Muscle of leg (tissue), 11 donors: Measurements from ENCODE around the gene MYL12A. TPM values are rescaled to one million over a fixed set of nuclear protein-coding genes. Genes with fewer than 3 reads are reported as not detected.

Source experiments
- DNase-seq: peaks from one replicate; pipeline ENCODE4 v3.0.0; 2013
- H3K27ac ChIP-seq: one replicate; pipeline ENCODE4 v1.5.1; 2013; ENCODE audit warnings: mild to moderate bottlenecking, low read length, control low read depth
- H3K27me3 ChIP-seq: one replicate; pipeline ENCODE4 v1.6.1; 2013; ENCODE audit warnings: low read length; ENCODE audit not compliant: control insufficient read depth, insufficient read depth
- H3K36me3 ChIP-seq: one replicate; pipeline ENCODE4 v1.6.1; 2013; ENCODE audit warnings: low read length; ENCODE audit not compliant: control insufficient read depth, insufficient read depth
- H3K4me1 ChIP-seq: one replicate; pipeline ENCODE4 v1.6.1; 2013; ENCODE audit warnings: low read length; ENCODE audit not compliant: control insufficient read depth, insufficient read depth
- H3K4me3 ChIP-seq: one replicate; pipeline ENCODE4 v1.5.1; 2013; ENCODE audit warnings: low read length, control low read depth
- H3K9me3 ChIP-seq: replicated peaks from 2 replicates; pipeline ENCODE4 v1.6.1; 2013; ENCODE audit warnings: low read depth, low read length; ENCODE audit not compliant: control insufficient read depth
- WGBS: methylation state at CpG from one replicate; pipeline ENCODE4 v1.1.5; 2013; ENCODE audit warnings: missing lambda C conversion rate; ENCODE audit not compliant: insufficient coverage; 5-methylcytosine and 5-hydroxymethylcytosine counted together
- polyA plus RNA-seq, 8 donors: library from polyadenylated mRNA; unstranded; fragments of 120-200 nt; gene quantifications; one replicate each; pipeline versions ENCODE4 v1.2.1 to v1.2.3, GENCODE V29; 2013; ENCODE audit warnings: inconsistent platforms in 1 of 8, low replicate concordance in 1 of 8; ENCODE audit not compliant: insufficient read length in 8 of 8, insufficient read depth in 1 of 8
- total RNA-seq: library from RNA; stranded (reverse); fragments of 120-200 nt; gene quantifications from one replicate; pipeline ENCODE4 v1.2.4, GENCODE V29; 2013

MYL12A gene
- total and polyA plus RNA-seq, 9 donors: 456 to 716 (median 650) TPM

- Histone ChIP-seq H3K4me1 (peaks cover 9% of the 10 kb centered on the region), H3K4me3 (no peak overlapping the region), H3K27ac (no peak overlapping the region), H3K9me3 (no peaks in the 10 kb centered on the region), H3K27me3 (no peaks in the 10 kb centered on the region), H3K36me3 (peaks cover 33% of the 10 kb centered on the region)
- DNase-seq: no peak
- WGBS: no CpG with 5 or more reads among the region's 8 CpGs
Observed at GRCh38 chr18:3251249-3251962, 3.8 kb downstream of the MYL12A start.

GRCh38 chr18:3251963-3252277 is 4.3 kb downstream of the MYL12A start:
- Histone ChIP-seq H3K4me3 (no peak overlapping the region), H3K4me1 (peaks cover 5% of the 10 kb centered on the region), H3K36me3 (peaks cover 36% of the 10 kb centered on the region)

GRCh38 chr18:3252843-3253242 is 5.2 kb downstream of the MYL12A start:
- Histone ChIP-seq H3K36me3 (peaks cover 41% of the 10 kb centered on the region), H3K4me3 (no peak overlapping the region), H3K4me1 (peaks cover 6% of the 10 kb centered on the region), H3K27me3 (no peaks in the 10 kb centered on the region), H3K9me3 (no peaks in the 10 kb centered on the region), H3K27ac (no peak overlapping the region)
- no CpG with 5 or more reads among the region's 1 CpG for WGBS
- no peak for DNase-seq

More at GRCh38 chr18:3251963-3252277, 4.3 kb downstream of the MYL12A start:
- DNase-seq: no peak
- WGBS: no CpG with 5 or more reads among the region's 3 CpGs
- Histone ChIP-seq H3K27ac (no peak overlapping the region), H3K27me3 (no peaks in the 10 kb centered on the region), H3K9me3 (no peaks in the 10 kb centered on the region)

- 100% methylated on average over 1 of the region's 4 CpGs for WGBS
- Histone ChIP-seq H3K36me3 (peaks cover 53% of the 10 kb centered on the region), H3K27me3 (no peaks in the 10 kb centered on the region), H3K4me3 (no peak overlapping the region), H3K4me1 (peaks cover 6% of the 10 kb centered on the region), H3K9me3 (no peaks in the 10 kb centered on the region), H3K27ac (no peak overlapping the region)
- DNase-seq: no peak
Observed at GRCh38 chr18:3254725-3255124, 7.1 kb downstream of the MYL12A start.

GRCh38 chr18:3255611-3256165 is 8.1 kb downstream of the MYL12A start:
- 100% methylated on average over 1 of the region's 5 CpGs for WGBS
- Histone ChIP-seq H3K36me3 (peaks cover 48% of the 10 kb centered on the region), H3K4me3 (no peak overlapping the region), H3K27me3 (no peaks in the 10 kb centered on the region), H3K4me1 (peaks cover 9% of the 10 kb centered on the region), H3K9me3 (no peaks in the 10 kb centered on the region), H3K27ac (no peak overlapping the region)
- DNase-seq: no peak

- WGBS: 76% methylated on average over 3 of the region's 5 CpGs
- Histone ChIP-seq H3K27ac (peak overlapping the region; percentile 74), H3K4me3 (no peak overlapping the region), H3K9me3 (no peaks in the 10 kb centered on the region), H3K36me3 (peaks cover 48% of the 10 kb centered on the region), H3K4me1 (peaks cover 9% of the 10 kb centered on the region), H3K27me3 (no peaks in the 10 kb centered on the region)
- DNase-seq: peak; percentile 43
Observed at GRCh38 chr18:3256693-3257626, 9.4 kb downstream of the MYL12A start.

- peaks cover 48% of the 10 kb centered on the region for H3K36me3 ChIP-seq
- DNase-seq: no peak
- no peak overlapping the region for H3K4me3 ChIP-seq
- no peaks in the 10 kb centered on the region for H3K27me3 ChIP-seq
- WGBS: 100% methylated on average over 2 of the region's 2 CpGs
- H3K4me1 ChIP-seq: peaks cover 9% of the 10 kb centered on the region
- no peak overlapping the region for H3K27ac ChIP-seq
- no peaks in the 10 kb centered on the region for H3K9me3 ChIP-seq
Observed at GRCh38 chr18:3257627-3258120, 10.1 kb downstream of the MYL12A start.

- no CpG with 5 or more reads among the region's 5 CpGs for WGBS
Observed at GRCh38 chr18:3260995-3261372, 13.4 kb downstream of the MYL12A start.

GRCh38 chr18:3261373-3262233 is 14.0 kb downstream of the MYL12A start, which contains the start of gene MYL12B:
MYL12B (plus strand) TSS chr18:3262133; CDS start chr18:3272899, 10,766 bp downstream.
- H3K4me1 ChIP-seq: peaks cover 22% of the 10 kb centered on the region
- whole genome bisulfite sequencing: under 1% methylated on average over 74 of the region's 84 CpGs
- H3K27ac ChIP-seq: peak within 1 kb of the TSS; percentile 93
- H3K4me3 ChIP-seq: peak within 1 kb of the TSS; percentile 79
- peak; percentile 92 for DNase-seq
- H3K27me3 ChIP-seq: no peaks in the 10 kb centered on the region
- no peaks in the 10 kb centered on the region for H3K9me3 ChIP-seq
- peaks cover 25% of the 10 kb centered on the region for H3K36me3 ChIP-seq

More at GRCh38 chr18:3260995-3261372, 13.4 kb downstream of the MYL12A start:
- Histone ChIP-seq H3K36me3 (peaks cover 25% of the 10 kb centered on the region), H3K4me3 (peak overlapping the region; percentile 79), H3K9me3 (no peaks in the 10 kb centered on the region), H3K27ac (peak overlapping the region; percentile 93), H3K4me1 (peaks cover 19% of the 10 kb centered on the region), H3K27me3 (no peaks in the 10 kb centered on the region)
- DNase-seq: no peak
